Lower leg skin (tissue), 4 donors: ENCODE measurements around the gene HLA-DRA. TPM values are rescaled to one million over a fixed set of nuclear protein-coding genes. Genes with fewer than 3 reads are reported as not detected.

Experiments used
- DNase-seq, 2 donors: peaks; one replicate each; pipeline ENCODE4 v3.0.0-alpha.2; 2019; ENCODE audit warnings: low spot score in 2 of 2
- H3K4me3 ChIP-seq: fragments of 200-600 bp; sonication (generic); 2 replicates; pipeline ENCODE4 v1.5.1; 2017; ENCODE audit warnings: mild to moderate bottlenecking, low read depth; ENCODE audit not compliant: poor library complexity, severe bottlenecking
- POLR2A ChIP-seq, 2 donors: fragments of 450-650 bp; IDR thresholded peaks; one replicate each; pipeline ENCODE4 v1.6.1; 2016 to 2017; ENCODE audit warnings: antibody characterized with exemption in 2 of 2, mild to moderate bottlenecking in 1 of 2, moderate library complexity in 1 of 2
- WGBS, 2 donors: methylation state at CpG; one replicate each; pipeline ENCODE4 v1.1.5; 2018; 5-methylcytosine and 5-hydroxymethylcytosine counted together
- intact Hi-C: fragments of 100-400 bp; cut with DNase I; formaldehyde crosslinking; loops from one replicate; pipeline ENCODE4 v1.15.0; 2023; ENCODE audit warnings: low total_unique reads
- total RNA-seq, 4 donors: library from RNA; depleted of rRNA; stranded (reverse); fragments of >200 nt; gene quantifications; one replicate each; pipeline ENCODE4 v1.1.0, GENCODE V29; 2016
- TF ChIP-seq, protein P1 (sequence below), 3 donors: fragments of 450-650 bp; IDR thresholded peaks; one replicate each; pipeline ENCODE4 v1.5.1; 2016; ENCODE audit warnings: antibody characterized with exemption in 3 of 3, mild to moderate bottlenecking in 3 of 3, moderate library complexity in 2 of 3

HLA-DRA gene
- total RNA-seq, 4 donors from 2014 or later: 164 to 274 (median 229) TPM

GRCh38 chr6:32449088-32449736, 9.5 kb downstream of the HLA-DRA start:
- no peak overlapping the region for H3K4me3 ChIP-seq
- intact Hi-C loops: no loop called here
- TF ChIP-seq, protein P1, sequence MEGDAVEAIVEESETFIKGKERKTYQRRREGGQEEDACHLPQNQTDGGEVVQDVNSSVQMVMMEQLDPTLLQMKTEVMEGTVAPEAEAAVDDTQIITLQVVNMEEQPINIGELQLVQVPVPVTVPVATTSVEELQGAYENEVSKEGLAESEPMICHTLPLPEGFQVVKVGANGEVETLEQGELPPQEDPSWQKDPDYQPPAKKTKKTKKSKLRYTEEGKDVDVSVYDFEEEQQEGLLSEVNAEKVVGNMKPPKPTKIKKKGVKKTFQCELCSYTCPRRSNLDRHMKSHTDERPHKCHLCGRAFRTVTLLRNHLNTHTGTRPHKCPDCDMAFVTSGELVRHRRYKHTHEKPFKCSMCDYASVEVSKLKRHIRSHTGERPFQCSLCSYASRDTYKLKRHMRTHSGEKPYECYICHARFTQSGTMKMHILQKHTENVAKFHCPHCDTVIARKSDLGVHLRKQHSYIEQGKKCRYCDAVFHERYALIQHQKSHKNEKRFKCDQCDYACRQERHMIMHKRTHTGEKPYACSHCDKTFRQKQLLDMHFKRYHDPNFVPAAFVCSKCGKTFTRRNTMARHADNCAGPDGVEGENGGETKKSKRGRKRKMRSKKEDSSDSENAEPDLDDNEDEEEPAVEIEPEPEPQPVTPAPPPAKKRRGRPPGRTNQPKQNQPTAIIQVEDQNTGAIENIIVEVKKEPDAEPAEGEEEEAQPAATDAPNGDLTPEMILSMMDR (IDR thresholded peaks at IDR 0.05): no peak
- TF ChIP-seq POLR2A (IDR thresholded peaks at IDR 0.05): no peak

DNA sequence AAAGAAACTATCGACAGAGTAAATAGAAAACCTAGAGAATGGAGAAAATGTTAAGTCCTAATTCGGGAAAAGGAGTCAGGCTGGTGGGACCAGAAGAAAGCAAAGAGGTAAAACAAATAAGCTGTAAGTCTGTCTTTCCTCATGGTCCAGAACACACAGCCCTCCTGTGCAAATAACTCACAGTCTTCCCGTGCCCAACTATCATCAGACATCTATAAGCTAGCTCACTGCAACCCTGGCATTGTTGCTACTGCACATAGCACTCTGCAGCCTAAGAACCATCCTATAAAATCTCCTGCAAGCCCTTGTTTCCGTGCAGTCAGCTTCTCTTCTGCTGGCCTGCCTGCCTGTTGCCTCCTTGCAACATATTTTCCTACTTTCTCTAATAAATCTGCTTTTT, 17.4 kb downstream of the HLA-DRA start:
- TF ChIP-seq, protein P1 (IDR thresholded peaks at IDR 0.05): no peak
- no peak for TF ChIP-seq POLR2A (IDR thresholded peaks at IDR 0.05)
- H3K4me3 ChIP-seq: no peak overlapping the region
- intact Hi-C loops: no loop called here
- DNase-seq: no peak
- WGBS, 2 donors: 66 to 72% methylated on average over 4 of the region's 4 CpGs

More at GRCh38 chr6:32449088-32449736, 9.5 kb downstream of the HLA-DRA start:
- DNase-seq: no peak
- WGBS, 2 donors: 83 to 89% methylated on average over 3 of the region's 3 CpGs

GRCh38 chr6:32459781-32460424, 20.2 kb downstream of the HLA-DRA start:
- peak overlapping the region; percentile 25 for H3K4me3 ChIP-seq
- DNase-seq: no peak
- TF ChIP-seq, protein P1 (IDR thresholded peaks at IDR 0.05): no peak
- TF ChIP-seq POLR2A (IDR thresholded peaks at IDR 0.05): no peak
- 63 to 81% methylated on average over 29 of the region's 29 CpGs for WGBS, 2 donors
- intact Hi-C loops: no loop called here

DNA sequence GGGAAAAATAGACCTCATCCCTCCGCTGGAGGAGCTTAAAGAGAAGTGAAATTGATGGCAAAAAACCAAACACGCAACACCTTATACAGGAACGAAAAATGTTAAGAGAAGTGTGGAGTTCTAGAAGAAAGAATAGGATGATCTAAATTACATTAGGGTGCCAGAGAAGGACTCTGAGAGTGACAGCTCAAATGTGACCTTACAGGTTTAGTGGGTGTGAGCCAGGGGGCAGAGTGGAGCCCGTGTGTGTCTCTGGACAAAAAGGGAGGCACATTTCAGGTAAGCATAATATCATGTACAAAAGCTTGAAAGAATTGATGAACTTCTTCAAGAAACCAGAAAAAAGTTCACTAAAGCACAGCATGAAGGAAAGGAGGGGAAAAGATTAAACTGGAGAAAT, 20.8 kb downstream of the HLA-DRA start:
- WGBS, 2 donors: 60 to 66% methylated on average over 4 of the region's 4 CpGs
- intact Hi-C loops: no loop called here
- DNase-seq: no peak
- no peak overlapping the region for H3K4me3 ChIP-seq
- TF ChIP-seq, protein P1 (IDR thresholded peaks at IDR 0.05): no peak
- no peak for TF ChIP-seq POLR2A (IDR thresholded peaks at IDR 0.05)

DNA sequence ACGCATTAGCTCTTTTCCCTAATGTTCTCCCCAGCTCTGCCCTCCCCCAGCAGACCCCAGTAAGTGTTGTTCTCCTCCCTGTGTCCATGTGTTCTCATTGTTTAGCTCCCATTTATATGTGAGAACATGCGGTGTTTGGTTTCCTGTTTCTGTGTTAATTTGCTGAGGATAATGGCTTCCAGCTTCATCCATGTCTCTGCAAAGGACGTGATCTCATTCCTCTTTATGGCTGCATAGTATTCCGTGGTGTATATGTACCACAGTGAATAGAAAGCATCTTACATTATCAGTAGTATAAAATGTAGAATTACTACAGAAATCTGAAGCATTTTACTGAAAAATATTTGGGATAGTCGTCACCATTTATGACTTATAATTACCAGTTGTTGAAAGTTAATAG, 21.8 kb downstream of the HLA-DRA start:
- TF ChIP-seq, protein P1 (IDR thresholded peaks at IDR 0.05): no peak
- no peak for TF ChIP-seq POLR2A (IDR thresholded peaks at IDR 0.05)
- no peak overlapping the region for H3K4me3 ChIP-seq
- intact Hi-C loops: no loop called here
- 73 to 84% methylated on average over 5 of the region's 5 CpGs for WGBS, 2 donors
- DNase-seq: no peak
